Right atrium auricular region (tissue), 2 donors: ENCODE data around the gene TEX12. TPM values are rescaled to one million over a fixed set of nuclear protein-coding genes. Genes with fewer than 3 reads are reported as not detected.
"Not testable (repeated sequence)": the region's sequence is repeated elsewhere in the genome, so short reads cannot be mapped to it uniquely, and the experiment has no call there.

Experiments used
- DNase-seq: peaks from one replicate; pipeline ENCODE4 v3.0.0-alpha.2; 2019; ENCODE audit warnings: low spot score
- H3K27ac ChIP-seq, 2 donors: fragments of 200-600 bp; sonication (generic); 1 replicate in 1 of 2; 2 replicates in 1 of 2; pipeline ENCODE4 v1.5.1; 2016 to 2019
- H3K27me3 ChIP-seq, 2 donors: fragments of 200-600 bp; sonication (generic); one replicate each; pipeline versions ENCODE4 v1.5.1 to v1.6.0; 2017 to 2019
- H3K36me3 ChIP-seq: fragments of 200-600 bp; sonication (generic); one replicate; pipeline ENCODE4 v1.5.1; 2016
- H3K4me1 ChIP-seq, 2 donors: fragments of 200-600 bp; sonication (generic); one replicate each; pipeline versions ENCODE4 v1.5.1 to v1.6.0; 2017 to 2019
- H3K4me3 ChIP-seq, 2 donors: fragments of 200-600 bp; sonication (generic); 1 replicate in 1 of 2; 2 replicates in 1 of 2; pipeline ENCODE4 v1.5.1; 2017 to 2019; ENCODE audit warnings: mild to moderate bottlenecking in 1 of 2, moderate library complexity in 1 of 2
- H3K9me3 ChIP-seq, 2 donors: fragments of 200-600 bp; sonication (generic); one replicate each; pipeline ENCODE4 v1.5.1; 2019
- total RNA-seq, 2 donors: library from RNA; depleted of rRNA; stranded (reverse); fragments of >200 nt; gene quantifications; one replicate each; pipeline ENCODE4 v1.1.0, GENCODE V29; 2016
- TF ChIP-seq, protein P1 (sequence below), 2 donors: fragments of 200-600 bp; sonication (generic); IDR thresholded peaks; one replicate each; pipeline ENCODE4 v1.5.1; 2019; ENCODE audit warnings: antibody characterized with exemption in 2 of 2

The TEX12 gene
- total RNA-seq, 2 donors from 2014 or later, result not detected

DNA sequence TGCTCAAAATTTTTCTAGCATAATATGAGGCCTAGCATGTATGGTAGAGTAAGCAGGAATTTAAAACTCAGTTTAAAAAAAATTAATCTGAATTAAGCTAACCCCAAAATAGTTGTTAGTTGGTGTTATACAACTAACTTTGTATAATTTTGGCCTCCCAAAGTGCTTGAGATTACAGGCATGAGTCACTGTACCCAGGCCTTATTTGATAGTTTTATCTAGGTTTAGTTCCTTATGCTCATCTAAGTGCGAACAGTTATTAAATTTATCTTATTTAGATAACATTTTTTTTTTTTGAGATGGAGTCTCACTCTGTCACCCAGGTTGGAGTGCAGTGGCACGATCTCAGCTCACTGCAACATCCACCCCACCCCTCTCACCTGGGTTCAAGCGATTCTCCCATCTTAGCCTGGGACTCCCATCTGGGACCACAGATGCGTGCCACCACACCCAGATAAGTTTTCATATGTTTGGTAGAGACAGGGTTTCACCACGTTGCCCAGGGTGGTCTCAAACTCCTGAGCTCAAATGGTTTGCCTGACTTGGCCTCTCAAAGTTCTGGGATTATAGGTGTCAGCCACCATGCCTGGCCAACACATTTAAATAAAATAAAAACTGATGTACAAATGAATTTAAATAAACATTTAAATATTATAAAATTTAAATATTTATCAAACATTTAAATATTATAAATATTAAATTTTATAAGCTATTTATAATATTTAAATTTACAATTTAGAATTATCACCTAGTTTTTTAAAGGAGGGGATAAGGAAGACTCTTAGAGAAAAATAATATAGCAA, 10.8 kb upstream of the TEX12 start:
- peak overlapping the region in 1 of 2 donors; percentile 57 for H3K27ac ChIP-seq
- H3K4me3 ChIP-seq, result no peak overlapping the region
- DNase-seq, result no peak
- H3K27me3 ChIP-seq, result no peaks in the 10 kb centered on the region
- TF ChIP-seq, protein P1, sequence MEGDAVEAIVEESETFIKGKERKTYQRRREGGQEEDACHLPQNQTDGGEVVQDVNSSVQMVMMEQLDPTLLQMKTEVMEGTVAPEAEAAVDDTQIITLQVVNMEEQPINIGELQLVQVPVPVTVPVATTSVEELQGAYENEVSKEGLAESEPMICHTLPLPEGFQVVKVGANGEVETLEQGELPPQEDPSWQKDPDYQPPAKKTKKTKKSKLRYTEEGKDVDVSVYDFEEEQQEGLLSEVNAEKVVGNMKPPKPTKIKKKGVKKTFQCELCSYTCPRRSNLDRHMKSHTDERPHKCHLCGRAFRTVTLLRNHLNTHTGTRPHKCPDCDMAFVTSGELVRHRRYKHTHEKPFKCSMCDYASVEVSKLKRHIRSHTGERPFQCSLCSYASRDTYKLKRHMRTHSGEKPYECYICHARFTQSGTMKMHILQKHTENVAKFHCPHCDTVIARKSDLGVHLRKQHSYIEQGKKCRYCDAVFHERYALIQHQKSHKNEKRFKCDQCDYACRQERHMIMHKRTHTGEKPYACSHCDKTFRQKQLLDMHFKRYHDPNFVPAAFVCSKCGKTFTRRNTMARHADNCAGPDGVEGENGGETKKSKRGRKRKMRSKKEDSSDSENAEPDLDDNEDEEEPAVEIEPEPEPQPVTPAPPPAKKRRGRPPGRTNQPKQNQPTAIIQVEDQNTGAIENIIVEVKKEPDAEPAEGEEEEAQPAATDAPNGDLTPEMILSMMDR (IDR thresholded peaks at IDR 0.05), result no peak
- no peaks in the 10 kb centered on the region for H3K36me3 ChIP-seq
- H3K4me1 ChIP-seq, result peaks cover 0 to 5% of the 10 kb centered on the region in 2 donors
- no peaks in the 10 kb centered on the region for H3K9me3 ChIP-seq

- Histone ChIP-seq H3K9me3 (no peaks in the 10 kb centered on the region), H3K27ac (peak overlapping the region; percentile 31 to 57), H3K27me3 (no peaks in the 10 kb centered on the region), H3K4me3 (no peak overlapping the region), H3K36me3 (no peaks in the 10 kb centered on the region), H3K4me1 (peaks cover 0 to 5% of the 10 kb centered on the region in 2 donors)
- no peak for DNase-seq
- TF ChIP-seq, protein P1 (IDR thresholded peaks at IDR 0.05), result no peak
Measured at GRCh38 chr11:112156956-112157766, 10.0 kb upstream of the TEX12 start.

GRCh38 chr11:112159098-112160065, 7.8 kb upstream of the TEX12 start:
- Histone ChIP-seq H3K27me3 (no peaks in the 10 kb centered on the region), H3K36me3 (no peaks in the 10 kb centered on the region), H3K4me1 (peaks cover 0 to 5% of the 10 kb centered on the region in 2 donors), H3K27ac (no peak overlapping the region), H3K9me3 (no peaks in the 10 kb centered on the region), H3K4me3 (no peak overlapping the region)
- TF ChIP-seq, protein P1 (IDR thresholded peaks at IDR 0.05), result no peak
- DNase-seq, result no peak

DNA sequence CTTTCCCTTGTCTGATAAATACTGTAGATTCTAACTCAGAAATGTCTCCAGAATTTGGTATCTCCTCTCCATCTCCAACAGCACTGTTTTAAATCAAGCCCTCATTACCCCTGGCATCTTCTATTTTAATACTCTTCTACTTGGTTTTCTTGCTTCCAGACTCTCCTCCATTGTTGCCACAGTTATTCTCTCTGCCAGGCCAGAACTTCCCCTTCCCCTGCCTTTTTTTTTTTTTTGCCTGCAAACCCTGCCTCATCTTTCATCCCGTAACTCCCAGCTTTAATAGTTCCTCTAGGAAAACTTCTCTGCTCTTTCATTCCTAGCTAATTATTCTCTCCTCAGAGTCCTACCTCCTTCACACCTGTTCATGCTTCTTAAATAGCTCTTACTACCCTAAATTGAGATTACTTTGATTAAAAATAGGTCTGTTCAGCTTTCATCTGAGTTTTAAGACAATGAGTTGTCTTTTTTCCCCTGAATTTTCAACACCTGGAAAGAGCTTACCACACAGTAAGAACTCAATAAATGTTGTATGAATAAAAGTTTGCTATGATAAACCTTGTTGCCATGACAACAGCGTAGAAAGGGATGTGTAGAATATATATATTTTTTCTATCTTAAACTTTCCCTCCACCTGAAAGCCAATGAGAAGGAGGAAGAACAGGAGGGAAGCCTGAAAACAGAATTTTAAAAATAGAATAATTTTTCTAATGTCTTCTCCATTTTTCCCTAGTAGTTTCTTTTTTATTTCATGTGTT, 6.9 kb upstream of the TEX12 start:
- no peak for DNase-seq
- TF ChIP-seq, protein P1 (IDR thresholded peaks at IDR 0.05), result no peak
- no peak overlapping the region for H3K4me3 ChIP-seq
- H3K4me1 ChIP-seq, result peaks cover 0 to 5% of the 10 kb centered on the region in 2 donors
- no peaks in the 10 kb centered on the region for H3K9me3 ChIP-seq
- no peaks in the 10 kb centered on the region for H3K36me3 ChIP-seq
- H3K27ac ChIP-seq, result no peak overlapping the region
- H3K27me3 ChIP-seq, result no peaks in the 10 kb centered on the region

DNA sequence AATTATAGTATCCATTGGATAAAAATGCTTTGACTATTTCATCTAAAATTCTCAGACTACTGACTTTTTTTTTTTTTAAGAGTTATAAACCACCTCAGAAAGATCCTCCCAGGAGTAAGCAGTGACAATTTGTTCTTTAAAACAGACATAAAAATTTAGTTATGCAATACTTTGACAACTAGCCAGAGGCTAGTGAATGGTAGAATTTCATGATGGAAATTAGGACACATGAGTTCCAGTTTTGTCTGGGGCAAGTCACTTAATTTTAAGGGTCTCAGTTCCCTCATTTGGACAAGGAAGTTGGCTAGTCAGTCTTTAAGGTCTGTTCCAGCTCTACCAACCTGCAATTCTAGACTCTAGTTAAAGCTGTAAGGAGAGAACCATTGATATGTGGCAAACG, 6.2 kb upstream of the TEX12 start:
- H3K36me3 ChIP-seq, result no peaks in the 10 kb centered on the region
- no peaks in the 10 kb centered on the region for H3K27me3 ChIP-seq

DNA sequence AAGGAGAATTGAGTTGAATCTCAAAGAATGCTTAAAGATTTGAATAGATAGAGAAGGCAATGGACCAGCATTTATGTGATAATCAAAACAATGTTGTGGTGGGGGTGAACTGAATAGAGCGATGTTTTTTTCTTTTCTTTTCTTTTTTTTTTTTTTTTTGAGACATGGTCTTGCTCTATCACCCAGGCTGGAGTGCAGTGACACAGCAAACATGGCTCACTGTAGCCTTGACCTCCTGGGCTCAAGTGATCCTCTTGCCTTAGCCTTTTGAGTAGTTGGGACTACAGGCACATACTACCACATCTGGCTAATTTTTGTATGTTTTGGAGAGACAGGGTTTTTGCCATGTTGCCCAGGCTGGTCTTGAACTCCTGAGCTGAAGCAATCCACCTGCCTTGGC, 5.0 kb upstream of the TEX12 start:
- H3K27ac ChIP-seq, DNase-seq, H3K4me3 ChIP-seq, H3K27me3 ChIP-seq, H3K9me3 ChIP-seq, H3K4me1 ChIP-seq, H3K36me3 ChIP-seq: not testable (repeated sequence)

More for the DNA sequence above, 6.2 kb upstream of the TEX12 start:
- H3K9me3 ChIP-seq, result no peaks in the 10 kb centered on the region
- H3K4me1 ChIP-seq, result peaks cover 0 to 5% of the 10 kb centered on the region in 2 donors
- no peak overlapping the region for H3K4me3 ChIP-seq
- DNase-seq, result no peak
- H3K27ac ChIP-seq, result peak overlapping the region in 1 of 2 donors; percentile 1
- TF ChIP-seq, protein P1 (IDR thresholded peaks at IDR 0.05), result no peak
